GM21786 (cell line): ENCODE measurements around the gene GSTO2.
"Not testable (repeated sequence)": the region's sequence is repeated elsewhere in the genome, so short reads cannot be mapped to it uniquely, and the experiment has no call there.

ENCODE experiments used
- ATAC-seq: cut with Tn5 transposase; IDR thresholded peaks from one replicate; pipeline ENCODE4 v1.9.1; 2021; ENCODE audit not compliant: unreplicated experiment

The GSTO2 gene

GRCh38 chr10:104268713-104269645 is at the start of gene GSTO2:
Gene GSTO2, plus strand, starts transcription at chr10:104269184. Its CDS starts 5,732 bp downstream, at chr10:104274916.
- ATAC-seq, result peak; percentile 99

GRCh38 chr10:104220522-104220921 is 48.5 kb upstream of the GSTO2 start:
- ATAC-seq, result no peak

- ATAC-seq, result no peak
Observed at GRCh38 chr10:104223304-104223703, 45.7 kb upstream of the GSTO2 start.

GRCh38 chr10:104230490-104230889 is 38.5 kb upstream of the GSTO2 start:
- no peak for ATAC-seq

GRCh38 chr10:104231784-104232612 is 37.0 kb upstream of the GSTO2 start, which contains the start of gene CFAP43:
Gene CFAP43, minus strand, starts transcription at chr10:104232364. Its CDS starts 118 bp downstream, at chr10:104232246.
- ATAC-seq, result peak; percentile 100

- ATAC-seq, result no peak
Observed at GRCh38 chr10:104232613-104233102, 36.3 kb upstream of the GSTO2 start.

GRCh38 chr10:104233817-104234216 is 35.2 kb upstream of the GSTO2 start:
- ATAC-seq, result no peak

GRCh38 chr10:104234934-104235333 is 34.0 kb upstream of the GSTO2 start:
- no peak for ATAC-seq

- ATAC-seq, result no peak
Observed at GRCh38 chr10:104235801-104236200, 33.2 kb upstream of the GSTO2 start.

- no peak for ATAC-seq
Observed at GRCh38 chr10:104240078-104240477, 28.9 kb upstream of the GSTO2 start.

- no peak for ATAC-seq
Observed at GRCh38 chr10:104242545-104242944, 26.4 kb upstream of the GSTO2 start.

GRCh38 chr10:104243009-104243408 is 26.0 kb upstream of the GSTO2 start:
- ATAC-seq, result not testable (repeated sequence)

GRCh38 chr10:104243512-104243911 is 25.5 kb upstream of the GSTO2 start:
- ATAC-seq, result no peak

GRCh38 chr10:104245066-104245632 is 23.8 kb upstream of the GSTO2 start:
- ATAC-seq, result no peak

GRCh38 chr10:104246976-104247375 is 22.0 kb upstream of the GSTO2 start:
- no peak for ATAC-seq

GRCh38 chr10:104247513-104248146 is 21.4 kb upstream of the GSTO2 start:
- ATAC-seq, result no peak

GRCh38 chr10:104248931-104249330 is 20.1 kb upstream of the GSTO2 start:
- not testable (repeated sequence) for ATAC-seq

- no peak for ATAC-seq
Observed at GRCh38 chr10:104250371-104250770, 18.6 kb upstream of the GSTO2 start.

GRCh38 chr10:104251443-104251842 is 17.5 kb upstream of the GSTO2 start:
- ATAC-seq, result no peak

GRCh38 chr10:104252368-104252767 is 16.6 kb upstream of the GSTO2 start:
- ATAC-seq, result no peak

GRCh38 chr10:104253106-104253505 is 15.9 kb upstream of the GSTO2 start:
- no peak for ATAC-seq
